ENCODE measurements around the gene KLHL35. TPM values are rescaled to one million over a fixed set of nuclear protein-coding genes. Genes with fewer than 3 reads are reported as not detected.

The KLHL35 gene
- total RNA-seq, 1 donor = 1.3 TPM

DNA sequence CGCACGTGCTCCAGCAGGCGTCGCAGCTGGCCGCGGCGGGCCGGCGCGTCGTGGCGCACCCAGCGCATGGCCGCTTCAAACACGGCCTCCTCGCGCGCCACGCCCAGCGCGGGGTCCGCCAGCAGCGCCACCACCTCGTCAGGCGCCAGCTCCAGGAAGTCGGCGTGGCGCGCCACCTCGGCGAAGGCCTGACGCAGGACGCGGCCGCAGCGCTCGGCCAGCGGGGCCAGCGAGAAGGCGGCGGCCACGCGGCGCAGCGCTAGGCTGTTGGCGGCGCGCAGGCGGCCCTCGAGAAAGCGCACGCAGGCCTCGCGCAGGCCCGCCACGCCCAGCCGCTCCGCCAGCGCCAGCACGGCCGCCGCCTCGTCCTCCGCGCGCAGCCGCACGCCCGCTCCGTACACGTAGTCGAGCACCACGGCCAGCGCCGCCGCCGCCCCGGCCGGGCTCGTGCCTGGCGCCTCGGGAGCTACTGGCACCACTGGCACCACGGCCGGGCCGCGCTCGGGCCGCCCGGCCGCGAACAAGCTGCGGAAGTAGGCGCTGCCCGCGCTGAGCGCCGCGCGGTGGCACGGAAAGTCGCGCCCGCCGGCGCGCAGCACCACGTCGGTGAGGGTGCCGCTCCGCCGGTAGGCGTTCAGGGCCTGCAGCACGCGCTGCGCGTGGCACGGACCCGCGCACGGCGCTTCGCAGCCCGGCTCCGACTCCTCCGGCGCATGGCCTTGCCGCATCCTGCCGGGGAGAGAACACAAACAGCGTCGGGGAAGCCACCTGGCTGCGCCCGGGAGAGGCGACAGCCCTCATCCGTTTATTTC is 2.9 kb downstream of the KLHL35 start:
- TF ChIP-seq, protein P1, sequence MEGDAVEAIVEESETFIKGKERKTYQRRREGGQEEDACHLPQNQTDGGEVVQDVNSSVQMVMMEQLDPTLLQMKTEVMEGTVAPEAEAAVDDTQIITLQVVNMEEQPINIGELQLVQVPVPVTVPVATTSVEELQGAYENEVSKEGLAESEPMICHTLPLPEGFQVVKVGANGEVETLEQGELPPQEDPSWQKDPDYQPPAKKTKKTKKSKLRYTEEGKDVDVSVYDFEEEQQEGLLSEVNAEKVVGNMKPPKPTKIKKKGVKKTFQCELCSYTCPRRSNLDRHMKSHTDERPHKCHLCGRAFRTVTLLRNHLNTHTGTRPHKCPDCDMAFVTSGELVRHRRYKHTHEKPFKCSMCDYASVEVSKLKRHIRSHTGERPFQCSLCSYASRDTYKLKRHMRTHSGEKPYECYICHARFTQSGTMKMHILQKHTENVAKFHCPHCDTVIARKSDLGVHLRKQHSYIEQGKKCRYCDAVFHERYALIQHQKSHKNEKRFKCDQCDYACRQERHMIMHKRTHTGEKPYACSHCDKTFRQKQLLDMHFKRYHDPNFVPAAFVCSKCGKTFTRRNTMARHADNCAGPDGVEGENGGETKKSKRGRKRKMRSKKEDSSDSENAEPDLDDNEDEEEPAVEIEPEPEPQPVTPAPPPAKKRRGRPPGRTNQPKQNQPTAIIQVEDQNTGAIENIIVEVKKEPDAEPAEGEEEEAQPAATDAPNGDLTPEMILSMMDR (IDR thresholded peaks at IDR 0.05; ENCODE audit: insufficient read depth, low read depth, low read length) = no peak
- DNase-seq (ENCODE audit: low read depth) = peak; percentile 75
- H3K4me3 ChIP-seq (ENCODE audit: low read depth, low read length) = peak overlapping the region; percentile 48

GRCh38 chr11:75429641-75429901 is 3.4 kb downstream of the KLHL35 start:
- no peak overlapping the region for H3K4me3 ChIP-seq (ENCODE audit: low read depth, low read length)
- TF ChIP-seq, protein P1 (IDR thresholded peaks at IDR 0.05; ENCODE audit: insufficient read depth, low read depth, low read length) = no peak
- no peak for DNase-seq (ENCODE audit: low read depth)

- no peak for DNase-seq (ENCODE audit: low read depth)
- TF ChIP-seq, protein P1 (IDR thresholded peaks at IDR 0.05; ENCODE audit: insufficient read depth, low read depth, low read length) = no peak
- no peak overlapping the region for H3K4me3 ChIP-seq (ENCODE audit: low read depth, low read length)
Measured at GRCh38 chr11:75428989-75429640, 3.9 kb downstream of the KLHL35 start.

- DNase-seq (ENCODE audit: low read depth) = peak; percentile 92
- H3K4me3 ChIP-seq (ENCODE audit: low read depth, low read length) = peak overlapping the region; percentile 55
- TF ChIP-seq, protein P1 (IDR thresholded peaks at IDR 0.05; ENCODE audit: insufficient read depth, low read depth, low read length) = no peak
Measured at GRCh38 chr11:75428281-75428724, 4.7 kb downstream of the KLHL35 start.

DNA sequence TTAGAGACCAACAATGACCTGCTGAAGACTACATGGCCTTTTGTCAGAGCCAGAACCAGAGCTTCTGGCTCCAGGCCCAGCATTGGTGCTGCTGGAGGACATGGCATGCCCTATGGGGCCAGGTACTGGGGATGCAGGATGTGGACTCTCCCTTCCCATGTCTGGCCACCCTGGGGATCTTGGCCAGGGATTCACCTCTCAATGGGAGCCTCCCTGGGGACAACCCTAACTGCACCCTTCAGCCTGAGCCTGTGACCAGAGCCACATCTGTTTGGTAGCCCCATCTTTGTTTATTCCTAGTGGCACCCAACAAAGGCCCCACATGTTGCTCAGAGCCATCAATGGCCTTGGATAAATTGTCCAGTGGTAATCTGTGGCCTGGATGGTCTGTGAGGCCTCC is 5.8 kb downstream of the KLHL35 start:
- DNase-seq (ENCODE audit: low read depth) = no peak
- no peak overlapping the region for H3K4me3 ChIP-seq (ENCODE audit: low read depth, low read length)
- TF ChIP-seq, protein P1 (IDR thresholded peaks at IDR 0.05; ENCODE audit: insufficient read depth, low read depth, low read length) = no peak

DNA sequence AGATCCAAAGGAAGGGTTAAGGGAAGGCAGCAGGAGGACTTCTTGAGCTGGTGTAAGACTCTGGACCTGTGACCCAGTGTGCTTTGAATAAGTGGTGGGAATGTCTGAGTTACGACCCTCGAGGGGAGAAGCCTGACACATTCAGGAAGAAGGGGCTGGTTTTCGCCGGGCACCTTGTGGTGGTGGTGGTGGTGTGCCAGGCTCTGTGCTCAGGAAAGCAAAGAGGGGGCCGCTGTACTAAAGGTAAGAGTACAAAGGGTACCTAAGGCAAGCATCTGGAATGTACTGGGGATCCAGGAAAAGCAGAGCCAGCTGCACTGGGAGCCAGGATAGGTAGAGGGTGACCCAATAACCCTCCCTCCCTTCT is 6.3 kb downstream of the KLHL35 start:
- TF ChIP-seq, protein P1 (IDR thresholded peaks at IDR 0.05; ENCODE audit: insufficient read depth, low read depth, low read length) = no peak
- no peak for DNase-seq (ENCODE audit: low read depth)
- no peak overlapping the region for H3K4me3 ChIP-seq (ENCODE audit: low read depth, low read length)

Measured in fibroblast of villous mesenchyme (primary cell).